ENCODE results near the gene DPM2. TPM values are rescaled to one million over a fixed set of nuclear protein-coding genes. Genes with fewer than 3 reads are reported as not detected.
A peak's percentile ranks its signal among the peaks of the same experiment; 100 is the strongest.

Gene DPM2
- total RNA-seq, 1 donor from 2014 or later = 32.7 TPM

DNA sequence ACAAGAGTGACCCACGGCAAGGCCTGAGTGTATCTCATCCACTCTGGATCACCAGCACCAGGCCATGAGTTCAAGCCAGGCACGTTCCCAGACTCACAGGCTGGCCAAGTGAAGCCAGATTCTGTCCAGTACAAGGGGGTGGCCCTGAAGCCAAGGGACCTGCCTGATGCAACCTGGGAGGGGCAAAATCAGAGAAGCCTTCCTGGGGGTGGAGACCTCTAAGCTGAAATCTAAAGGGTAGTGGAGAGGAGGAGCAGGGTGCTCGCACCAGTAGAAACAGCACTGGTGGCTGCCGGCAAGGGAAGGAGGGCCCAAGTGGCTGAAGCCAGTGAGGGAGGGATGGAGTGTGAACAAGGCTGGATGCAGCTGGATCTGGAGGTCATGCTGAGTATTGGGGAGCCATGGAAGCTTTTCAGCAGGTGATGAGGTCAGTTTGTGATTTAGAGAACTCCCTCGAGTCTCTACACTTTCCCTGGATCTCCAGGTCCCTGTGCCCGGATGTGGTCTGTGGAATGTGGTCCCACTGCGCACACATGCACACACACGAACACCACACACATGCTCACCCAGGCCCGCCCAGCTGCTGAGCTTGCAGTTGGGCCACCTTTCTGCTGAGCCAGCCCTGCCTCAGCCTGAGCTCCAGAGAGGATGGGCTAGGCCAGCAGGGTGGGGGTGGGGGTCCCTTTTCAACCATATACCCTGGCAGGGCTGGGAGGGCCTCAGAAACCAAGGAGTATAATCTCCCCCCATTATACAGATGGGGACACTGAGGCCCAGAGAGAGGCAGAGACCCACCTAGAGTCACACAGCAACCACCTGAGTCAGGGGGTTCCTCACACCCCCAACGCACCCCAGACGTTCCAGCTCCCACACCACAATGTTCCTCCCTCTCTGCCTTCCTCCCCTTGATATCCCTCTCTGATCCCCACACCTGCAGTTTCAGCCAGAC lies 8.7 kb downstream of the DPM2 start:
- Histone ChIP-seq H3K4me2 (ENCODE audit: low read length) (no peak overlapping the region), H3K4me1 (ENCODE audit: insufficient read depth, low read length) (peaks cover 37% of the 10 kb centered on the region), H3K36me3 (ENCODE audit: insufficient read depth, low read length) (no peaks in the 10 kb centered on the region), H3K4me3 (ENCODE audit: insufficient read depth, low read depth, low read length) (no peak overlapping the region), H3K79me2 (ENCODE audit: insufficient read depth, low read length) (peaks cover 4% of the 10 kb centered on the region), H3K9ac (ENCODE audit: low read length) (no peak overlapping the region), H3K27ac (ENCODE audit: low read depth, low read length) (no peak overlapping the region), H4K20me1 (ENCODE audit: insufficient read depth, low read length) (peaks cover 18% of the 10 kb centered on the region), H3K27me3 (ENCODE audit: insufficient read depth, low read length) (no peaks in the 10 kb centered on the region), H2AFZ (ENCODE audit: low read depth, low read length) (no peak overlapping the region), H3K9me3 (ENCODE audit: insufficient read depth, low read depth, low read length) (no peaks in the 10 kb centered on the region)
- H3K9me3 Mint-ChIP-seq (ENCODE audit: unreplicated experiment) = no peaks in the 10 kb centered on the region
- H3K27me3 Mint-ChIP-seq (ENCODE audit: low read depth, unreplicated experiment) = peaks cover 23% of the 10 kb centered on the region
- DNase-seq (ENCODE audit: low read depth) (no peak), FAIRE-seq (no peak)
- H3K36me3 Mint-ChIP-seq (ENCODE audit: low read depth, unreplicated experiment) = peaks cover 6% of the 10 kb centered on the region
- peak overlapping the region; percentile 42 for H3K4me3 Mint-ChIP-seq (ENCODE audit: unreplicated experiment)
- peaks cover 7% of the 10 kb centered on the region for H3K4me1 Mint-ChIP-seq (ENCODE audit: low read depth, unreplicated experiment)
- no peak for TF ChIP-seq EZH2 (IDR thresholded peaks at IDR 0.05; ENCODE audit: insufficient read depth, low read length)
- TF ChIP-seq, protein P1, sequence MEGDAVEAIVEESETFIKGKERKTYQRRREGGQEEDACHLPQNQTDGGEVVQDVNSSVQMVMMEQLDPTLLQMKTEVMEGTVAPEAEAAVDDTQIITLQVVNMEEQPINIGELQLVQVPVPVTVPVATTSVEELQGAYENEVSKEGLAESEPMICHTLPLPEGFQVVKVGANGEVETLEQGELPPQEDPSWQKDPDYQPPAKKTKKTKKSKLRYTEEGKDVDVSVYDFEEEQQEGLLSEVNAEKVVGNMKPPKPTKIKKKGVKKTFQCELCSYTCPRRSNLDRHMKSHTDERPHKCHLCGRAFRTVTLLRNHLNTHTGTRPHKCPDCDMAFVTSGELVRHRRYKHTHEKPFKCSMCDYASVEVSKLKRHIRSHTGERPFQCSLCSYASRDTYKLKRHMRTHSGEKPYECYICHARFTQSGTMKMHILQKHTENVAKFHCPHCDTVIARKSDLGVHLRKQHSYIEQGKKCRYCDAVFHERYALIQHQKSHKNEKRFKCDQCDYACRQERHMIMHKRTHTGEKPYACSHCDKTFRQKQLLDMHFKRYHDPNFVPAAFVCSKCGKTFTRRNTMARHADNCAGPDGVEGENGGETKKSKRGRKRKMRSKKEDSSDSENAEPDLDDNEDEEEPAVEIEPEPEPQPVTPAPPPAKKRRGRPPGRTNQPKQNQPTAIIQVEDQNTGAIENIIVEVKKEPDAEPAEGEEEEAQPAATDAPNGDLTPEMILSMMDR (IDR thresholded peaks at IDR 0.05; ENCODE audit: insufficient read depth, low read depth, low read length) = no peak
- H3K27ac Mint-ChIP-seq (ENCODE audit: unreplicated experiment) = peak overlapping the region; percentile 38

DNA sequence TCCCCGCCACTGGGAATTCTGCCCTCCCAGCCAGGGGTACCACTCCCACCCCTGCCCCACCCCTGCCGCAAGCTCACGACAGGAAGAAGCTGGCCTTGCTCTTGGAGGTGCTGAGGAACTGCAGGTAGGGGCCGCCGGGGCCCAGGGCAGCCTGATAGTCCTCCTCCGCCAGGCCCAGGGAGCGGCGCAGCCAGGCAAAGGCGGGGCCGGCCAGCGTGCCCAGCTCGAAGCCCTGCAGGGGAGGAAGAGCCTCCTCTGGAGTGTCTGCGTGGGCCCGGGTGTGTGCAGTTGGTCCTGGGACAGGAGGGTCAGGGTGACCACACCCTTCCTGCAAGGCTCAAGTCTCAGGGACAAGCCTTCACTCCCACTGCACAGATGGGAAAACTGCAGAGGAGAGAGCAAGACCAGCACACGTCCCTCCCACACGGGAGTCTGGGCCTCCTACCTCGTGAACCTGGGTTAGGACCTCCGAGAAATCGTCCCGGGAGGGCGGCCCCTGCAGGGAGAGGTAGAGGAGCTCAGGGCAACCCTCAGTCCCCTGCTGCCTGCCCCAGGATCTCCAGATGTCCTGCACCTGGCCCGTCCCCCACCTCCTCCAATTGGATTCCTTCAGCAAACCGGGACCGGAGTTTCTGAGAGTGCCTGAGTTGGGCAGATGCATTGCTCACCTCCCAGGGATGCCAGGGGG lies 9.5 kb downstream of the DPM2 start:
- Mint-ChIP-seq H3K27ac (ENCODE audit: unreplicated experiment) (no peak overlapping the region), H3K4me1 (ENCODE audit: low read depth, unreplicated experiment) (peaks cover 11% of the 10 kb centered on the region), H3K36me3 (ENCODE audit: low read depth, unreplicated experiment) (peaks cover 5% of the 10 kb centered on the region), H3K9me3 (ENCODE audit: unreplicated experiment) (no peaks in the 10 kb centered on the region), H3K4me3 (ENCODE audit: unreplicated experiment) (no peak overlapping the region), H3K27me3 (ENCODE audit: low read depth, unreplicated experiment) (peaks cover 23% of the 10 kb centered on the region)
- no peak overlapping the region for H2AFZ ChIP-seq (ENCODE audit: low read depth, low read length)
- no peak overlapping the region for H3K9ac ChIP-seq (ENCODE audit: low read length)
- H3K27ac ChIP-seq (ENCODE audit: low read depth, low read length) = no peak overlapping the region
- no peaks in the 10 kb centered on the region for H3K36me3 ChIP-seq (ENCODE audit: insufficient read depth, low read length)
- H3K4me3 ChIP-seq (ENCODE audit: insufficient read depth, low read depth, low read length) = no peak overlapping the region
- no peaks in the 10 kb centered on the region for H3K27me3 ChIP-seq (ENCODE audit: insufficient read depth, low read length)
- peaks cover 3% of the 10 kb centered on the region for H3K79me2 ChIP-seq (ENCODE audit: insufficient read depth, low read length)
- DNase-seq (ENCODE audit: low read depth) (no peak), FAIRE-seq (no peak)
- no peaks in the 10 kb centered on the region for H3K9me3 ChIP-seq (ENCODE audit: insufficient read depth, low read depth, low read length)
- TF ChIP-seq EZH2 (IDR thresholded peaks at IDR 0.05; ENCODE audit: insufficient read depth, low read length) = no peak
- TF ChIP-seq, protein P1 (IDR thresholded peaks at IDR 0.05; ENCODE audit: insufficient read depth, low read depth, low read length) = no peak
- peaks cover 43% of the 10 kb centered on the region for H3K4me1 ChIP-seq (ENCODE audit: insufficient read depth, low read length)
- H4K20me1 ChIP-seq (ENCODE audit: insufficient read depth, low read length) = peaks cover 18% of the 10 kb centered on the region
- no peak overlapping the region for H3K4me2 ChIP-seq (ENCODE audit: low read length)
